Neural cell (in vitro differentiated cells): ENCODE results near the gene EOGT. TPM values are rescaled to one million over a fixed set of nuclear protein-coding genes. Genes with fewer than 3 reads are reported as not detected.

ENCODE experiments used
- H2AFZ ChIP-seq: fragments of 200-600, 300-800 bp; sonication (generic), shearing (Covaris generic); 2 replicates; pipeline ENCODE4 v1.6.0; 2014; ENCODE audit warnings: low read depth, mild to moderate bottlenecking, antibody characterized with exemption, low read length, moderate library complexity
- H3F3A ChIP-seq: fragments of 200-600 bp; shearing (Covaris generic); 2 replicates; pipeline ENCODE4 v1.6.1; 2016; ENCODE audit warnings: mild to moderate bottlenecking, moderate library complexity, mixed read lengths, antibody characterized with exemption, low read length; ENCODE audit not compliant: insufficient read depth, poor library complexity, severe bottlenecking
- H3K27ac ChIP-seq: fragments of 200-600, 300-800 bp; sonication (generic), shearing (Covaris generic); 2 replicates; pipeline ENCODE4 v1.5.1; 2014; ENCODE audit warnings: mild to moderate bottlenecking, low read length, moderate library complexity
- H3K27me3 ChIP-seq: fragments of 300-800, 200-600 bp; sonication (generic), shearing (Covaris generic); 2 replicates; pipeline ENCODE4 v1.6.0; 2014; ENCODE audit warnings: mild to moderate bottlenecking, low read depth, low read length, moderate library complexity; ENCODE audit not compliant: insufficient read depth
- H3K36me3 ChIP-seq: fragments of 300-800, 200-600 bp; sonication (generic), shearing (Covaris generic); 2 replicates; pipeline ENCODE4 v1.5.1; 2014; ENCODE audit warnings: mild to moderate bottlenecking, antibody characterized with exemption, low read length, moderate library complexity; ENCODE audit not compliant: insufficient read depth
- H3K4me2 ChIP-seq: fragments of 300-800, 200-600 bp; sonication (generic), shearing (Covaris generic); 2 replicates; pipeline ENCODE4 v1.6.0; 2014; ENCODE audit warnings: mild to moderate bottlenecking, low read length
- H3K4me3 ChIP-seq: fragments of 300-800, 200-600 bp; sonication (generic), shearing (Covaris generic); 2 replicates; pipeline ENCODE4 v1.5.1; 2014; ENCODE audit warnings: mild to moderate bottlenecking, low read length, moderate library complexity
- H3K79me2 ChIP-seq: fragments of 200-600 bp; shearing (Covaris generic); replicated peaks from 2 replicates; pipeline ENCODE4 v1.6.0; 2014; ENCODE audit warnings: mild to moderate bottlenecking, low read length, moderate library complexity; ENCODE audit not compliant: insufficient read depth
- H3K9ac ChIP-seq: fragments of 300-800, 200-600 bp; sonication (generic), shearing (Covaris generic); 2 replicates; pipeline ENCODE4 v1.6.1; 2016; ENCODE audit warnings: mild to moderate bottlenecking, low read length, mixed read lengths
- H3K9me2 ChIP-seq: fragments of 200-600 bp; shearing (Covaris generic); 2 replicates; pipeline ENCODE4 v1.6.1; 2016; ENCODE audit warnings: mild to moderate bottlenecking, low read length, mixed read lengths; ENCODE audit not compliant: insufficient read depth
- H3K9me3 ChIP-seq: fragments of 200-600, 300-800 bp; sonication (generic), shearing (Covaris generic); 2 replicates; pipeline ENCODE4 v1.6.1; 2016; ENCODE audit warnings: mild to moderate bottlenecking, mixed run types, low read length, moderate library complexity, mixed read lengths
- H4K20me1 ChIP-seq: fragments of 200-600 bp; shearing (Covaris generic); 2 replicates; pipeline ENCODE4 v1.6.1; 2016; ENCODE audit warnings: mild to moderate bottlenecking, mixed run types; ENCODE audit not compliant: insufficient read depth
- EP300 ChIP-seq: fragments of 450-650 bp; conservative IDR thresholded peaks from 2 replicates; pipeline ENCODE4 v1.6.1; 2014; ENCODE audit warnings: antibody characterized with exemption, mild to moderate bottlenecking, moderate library complexity; ENCODE audit not compliant: poor library complexity, severe bottlenecking
- EZH2 ChIP-seq: fragments of 200-600, 300-800 bp; shearing (Covaris generic), sonication (generic); IDR thresholded peaks from 2 replicates; pipeline ENCODE4 v1.6.1; 2014; ENCODE audit warnings: antibody characterized with exemption, low read length, borderline replicate concordance, mild to moderate bottlenecking; ENCODE audit not compliant: insufficient read depth, poor library complexity, severe bottlenecking
- MXI1 ChIP-seq: fragments of 450-650 bp; conservative IDR thresholded peaks from 2 replicates; pipeline ENCODE4 v1.6.1; 2014; ENCODE audit warnings: antibody characterized with exemption, mild to moderate bottlenecking; ENCODE audit not compliant: poor library complexity, severe bottlenecking
- POLR2AphosphoS5 ChIP-seq: IDR thresholded peaks from 2 replicates; pipeline ENCODE4 v1.6.1; 2012
- RAD21 ChIP-seq: fragments of 450-650 bp; conservative IDR thresholded peaks from 2 replicates; pipeline ENCODE4 v1.6.1; 2014; ENCODE audit warnings: antibody characterized with exemption, mild to moderate bottlenecking, moderate library complexity
- REST ChIP-seq: IDR thresholded peaks from 2 replicates; pipeline ENCODE4 v1.6.1; 2012; ENCODE audit warnings: borderline replicate concordance
- SMC3 ChIP-seq: fragments of 450-650 bp; conservative IDR thresholded peaks from 2 replicates; pipeline ENCODE4 v1.6.1; 2014; ENCODE audit warnings: antibody characterized with exemption, mild to moderate bottlenecking, moderate library complexity; ENCODE audit not compliant: poor library complexity
- TAF1 ChIP-seq: IDR thresholded peaks from 2 replicates; pipeline ENCODE4 v1.6.1; 2012; ENCODE audit warnings: low read depth
- polyA plus RNA-seq: library from polyadenylated mRNA; depleted of rRNA; stranded (reverse); fragments of >200 nt; gene quantifications from 2 replicates; pipeline ENCODE4 v1.2.3, GENCODE V29; 2014
- TF ChIP-seq, protein P1 (sequence below): fragments of 450-650 bp; IDR thresholded peaks from 2 replicates; pipeline ENCODE4 v1.5.1; 2014; ENCODE audit warnings: antibody characterized with exemption, mild to moderate bottlenecking, moderate library complexity; ENCODE audit not compliant: poor library complexity, severe bottlenecking

Gene EOGT
- polyA plus RNA-seq, 1 donor from 2014 or later, result 3.2 TPM

DNA sequence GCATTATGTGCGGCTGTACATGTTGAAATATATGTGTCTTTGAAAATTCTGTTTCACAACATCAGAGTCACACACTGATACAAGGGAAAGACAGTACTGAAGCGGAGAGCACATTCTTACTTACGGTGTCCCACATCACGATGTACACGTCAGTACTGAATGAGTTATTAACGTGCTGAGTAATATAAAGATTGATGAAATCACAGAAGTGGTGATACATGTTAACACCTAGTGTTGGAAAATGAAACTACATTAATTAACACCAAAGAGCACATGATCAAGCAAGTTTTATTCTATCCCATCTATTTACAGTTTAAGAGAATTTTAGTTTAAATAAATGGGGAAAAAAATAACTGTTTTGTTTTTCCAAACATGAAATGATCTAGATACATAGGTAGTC, 15.6 kb downstream of the EOGT start:
- H2AFZ ChIP-seq, result no peak overlapping the region
- H3K9ac ChIP-seq, result no peak overlapping the region
- no peak for TF ChIP-seq EZH2
- no peak for TF ChIP-seq POLR2AphosphoS5
- TF ChIP-seq MXI1, result no peak
- no peak for TF ChIP-seq EP300
- H3K27me3 ChIP-seq, result no peaks in the 10 kb centered on the region
- no peaks in the 10 kb centered on the region for H3K9me2 ChIP-seq
- H3F3A ChIP-seq, result no peaks in the 10 kb centered on the region
- H3K4me2 ChIP-seq, result no peak overlapping the region
- H3K4me3 ChIP-seq, result no peak overlapping the region
- H3K9me3 ChIP-seq, result no peaks in the 10 kb centered on the region
- H3K27ac ChIP-seq, result no peak overlapping the region
- no peaks in the 10 kb centered on the region for H4K20me1 ChIP-seq
- H3K36me3 ChIP-seq, result no peaks in the 10 kb centered on the region
- H3K79me2 ChIP-seq, result no peaks in the 10 kb centered on the region

DNA sequence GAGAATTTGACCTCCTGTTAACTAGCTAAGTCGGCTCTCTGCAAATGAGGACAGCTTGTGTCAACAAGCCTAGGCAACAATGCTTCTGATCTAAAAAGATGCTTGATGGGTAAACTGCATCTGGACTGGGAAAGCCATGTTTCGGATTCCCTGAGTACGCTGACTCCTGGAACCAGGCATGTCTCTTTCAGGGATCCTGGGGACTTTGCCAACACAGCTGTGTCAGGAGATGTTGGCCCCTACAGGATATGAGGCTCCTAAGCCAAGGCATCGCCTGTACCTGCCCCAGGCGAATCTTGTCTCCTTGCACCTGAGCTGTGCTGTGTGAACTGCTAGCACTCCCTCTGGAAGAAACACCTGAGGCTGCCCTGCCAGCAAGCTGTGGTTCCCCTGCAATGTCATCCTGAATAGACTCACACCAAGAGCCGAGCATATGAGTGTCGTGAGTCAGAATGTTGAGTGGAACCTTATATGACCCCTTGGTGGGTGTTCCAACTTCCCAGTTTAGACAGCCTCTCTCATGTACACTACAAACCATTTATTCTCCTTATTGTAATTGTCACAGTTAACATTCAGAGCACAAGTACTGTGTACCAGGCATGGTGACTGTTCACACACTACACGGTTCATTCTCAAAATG, 17.0 kb downstream of the EOGT start:
- Histone ChIP-seq H4K20me1 (no peaks in the 10 kb centered on the region), H3K4me2 (no peak overlapping the region), H3K27ac (no peak overlapping the region), H3K9me3 (no peaks in the 10 kb centered on the region), H3K36me3 (no peaks in the 10 kb centered on the region), H3K79me2 (no peaks in the 10 kb centered on the region), H3K9me2 (no peaks in the 10 kb centered on the region), H3F3A (no peaks in the 10 kb centered on the region), H3K9ac (no peak overlapping the region), H3K4me3 (no peak overlapping the region), H2AFZ (no peak overlapping the region), H3K27me3 (no peaks in the 10 kb centered on the region)
- TF ChIP-seq EP300 (no peak), RAD21 (no peak), EZH2 (no peak), REST (no peak), POLR2AphosphoS5 (no peak), TAF1 (no peak), SMC3 (no peak), MXI1 (no peak)
- TF ChIP-seq, protein P1, sequence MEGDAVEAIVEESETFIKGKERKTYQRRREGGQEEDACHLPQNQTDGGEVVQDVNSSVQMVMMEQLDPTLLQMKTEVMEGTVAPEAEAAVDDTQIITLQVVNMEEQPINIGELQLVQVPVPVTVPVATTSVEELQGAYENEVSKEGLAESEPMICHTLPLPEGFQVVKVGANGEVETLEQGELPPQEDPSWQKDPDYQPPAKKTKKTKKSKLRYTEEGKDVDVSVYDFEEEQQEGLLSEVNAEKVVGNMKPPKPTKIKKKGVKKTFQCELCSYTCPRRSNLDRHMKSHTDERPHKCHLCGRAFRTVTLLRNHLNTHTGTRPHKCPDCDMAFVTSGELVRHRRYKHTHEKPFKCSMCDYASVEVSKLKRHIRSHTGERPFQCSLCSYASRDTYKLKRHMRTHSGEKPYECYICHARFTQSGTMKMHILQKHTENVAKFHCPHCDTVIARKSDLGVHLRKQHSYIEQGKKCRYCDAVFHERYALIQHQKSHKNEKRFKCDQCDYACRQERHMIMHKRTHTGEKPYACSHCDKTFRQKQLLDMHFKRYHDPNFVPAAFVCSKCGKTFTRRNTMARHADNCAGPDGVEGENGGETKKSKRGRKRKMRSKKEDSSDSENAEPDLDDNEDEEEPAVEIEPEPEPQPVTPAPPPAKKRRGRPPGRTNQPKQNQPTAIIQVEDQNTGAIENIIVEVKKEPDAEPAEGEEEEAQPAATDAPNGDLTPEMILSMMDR, result no peak
